Measurements from ENCODE around the gene COTL1. TPM values are rescaled to one million over a fixed set of nuclear protein-coding genes. Genes with fewer than 3 reads are reported as not detected.
"Not testable (repeated sequence)": the region's sequence is repeated elsewhere in the genome, so short reads cannot be mapped to it uniquely, and the experiment has no call there.

The COTL1 gene
- polyA plus RNA-seq, 5 donors: 97.5 to 155 (median 115) TPM

DNA sequence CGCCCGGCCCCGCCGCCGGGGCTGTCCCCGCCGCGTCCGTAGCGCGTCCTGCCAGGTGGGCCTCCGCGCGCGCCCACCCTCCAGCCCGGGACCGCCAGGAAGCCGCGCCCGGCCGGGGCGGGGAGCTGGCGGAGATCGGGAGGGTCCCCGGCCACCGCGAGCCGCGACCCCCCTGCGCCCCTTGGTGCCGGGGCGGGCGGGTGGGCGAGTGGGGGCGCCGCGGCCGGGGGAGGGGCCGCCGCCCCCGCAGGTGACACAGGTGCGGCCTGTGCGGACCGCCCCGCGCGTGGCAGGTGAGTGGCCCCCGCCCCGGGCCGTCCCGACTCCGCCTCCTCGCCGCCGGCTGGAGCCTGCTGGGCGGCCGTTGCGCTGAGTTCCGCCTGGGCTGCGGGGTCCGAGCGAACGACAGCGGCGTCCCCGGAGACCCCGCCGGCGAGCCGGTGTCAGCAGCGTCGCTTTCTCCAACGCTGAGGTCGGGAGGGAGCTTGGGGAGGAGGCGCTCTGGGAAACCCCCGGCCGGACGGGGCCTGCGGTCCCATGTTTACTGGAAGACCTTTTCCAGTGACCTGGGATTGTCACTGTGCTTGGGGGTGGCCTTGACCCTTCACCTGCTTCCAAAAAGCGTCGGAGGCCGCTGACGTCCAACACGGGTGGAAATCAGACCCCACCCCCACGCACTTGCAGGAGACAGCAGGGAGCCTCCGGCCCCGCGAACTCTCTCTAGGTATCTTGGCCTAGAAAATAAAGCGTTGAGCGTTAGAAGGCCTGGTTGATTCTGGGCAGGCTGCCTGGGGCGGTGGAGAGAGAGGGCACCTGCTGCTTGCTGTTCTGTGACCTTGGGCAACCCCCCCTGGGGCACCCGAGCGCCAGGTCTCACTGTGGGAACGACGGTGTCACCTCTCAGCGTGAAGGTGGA is 31.0 kb upstream of the COTL1 start:
- no peak for DNase-seq

DNA sequence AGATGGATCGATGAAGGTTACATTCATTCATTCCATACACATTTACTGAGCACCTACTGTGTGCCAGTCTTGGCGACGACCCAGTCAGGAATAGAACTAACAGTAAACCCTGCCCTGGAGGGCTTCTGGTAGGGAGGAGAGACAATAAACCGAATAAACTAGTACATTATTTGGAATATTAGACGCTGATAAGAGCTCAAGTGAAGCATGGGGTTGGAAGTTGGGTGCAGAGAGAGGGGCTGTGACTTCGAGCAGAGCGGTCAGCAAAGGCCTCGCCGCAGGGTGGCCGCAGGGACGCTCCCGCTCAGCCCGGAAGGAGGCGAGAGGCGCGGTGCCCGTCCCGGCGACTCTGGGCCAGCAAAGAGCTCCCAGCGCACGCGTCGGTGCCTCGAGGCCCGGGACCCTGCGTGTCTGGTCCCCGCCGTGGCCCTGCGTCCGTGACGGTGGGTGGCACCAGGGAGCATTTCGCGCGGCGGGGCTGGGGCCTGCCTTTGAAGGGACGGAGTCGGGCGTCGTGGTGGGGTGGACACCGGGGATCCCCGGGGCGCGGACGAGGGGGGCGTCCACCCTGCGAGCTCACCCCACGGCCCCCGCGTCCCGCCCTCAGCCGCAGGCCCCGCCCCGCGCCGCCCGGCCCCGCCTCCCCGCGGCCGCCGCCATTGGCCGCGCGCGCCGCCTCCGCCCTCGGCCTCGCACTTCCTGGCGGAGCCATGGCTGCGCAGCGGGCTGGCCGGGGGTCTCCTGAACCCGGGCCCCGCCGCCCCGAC is 30.1 kb upstream of the COTL1 start, which contains the start of gene KLHL36:
Gene KLHL36, plus strand, starts transcription at position 684 of the 767 bp plus-strand sequence. CDS start 2,357 bp downstream, outside the sequence.
- no peak for DNase-seq

DNA sequence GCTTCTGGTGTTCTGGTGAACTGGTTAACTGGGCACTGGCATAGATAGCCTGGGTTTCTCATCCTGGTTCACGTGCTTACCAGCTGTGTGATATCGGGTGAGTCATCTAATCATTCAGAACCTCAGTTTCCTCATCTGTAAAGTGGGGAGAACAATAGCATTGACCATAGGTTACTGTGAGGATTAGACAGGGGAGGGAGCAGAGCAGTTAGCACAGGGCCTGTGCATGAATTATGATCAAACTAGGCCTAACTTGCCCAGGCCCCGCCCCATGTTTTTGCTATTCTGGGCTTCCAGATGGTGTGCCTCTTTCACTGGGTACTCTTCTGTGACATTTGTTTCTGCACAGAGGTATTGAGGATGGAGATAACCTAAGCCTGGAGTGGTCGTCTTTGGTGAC is 25.8 kb upstream of the COTL1 start:
- no peak for DNase-seq

DNA sequence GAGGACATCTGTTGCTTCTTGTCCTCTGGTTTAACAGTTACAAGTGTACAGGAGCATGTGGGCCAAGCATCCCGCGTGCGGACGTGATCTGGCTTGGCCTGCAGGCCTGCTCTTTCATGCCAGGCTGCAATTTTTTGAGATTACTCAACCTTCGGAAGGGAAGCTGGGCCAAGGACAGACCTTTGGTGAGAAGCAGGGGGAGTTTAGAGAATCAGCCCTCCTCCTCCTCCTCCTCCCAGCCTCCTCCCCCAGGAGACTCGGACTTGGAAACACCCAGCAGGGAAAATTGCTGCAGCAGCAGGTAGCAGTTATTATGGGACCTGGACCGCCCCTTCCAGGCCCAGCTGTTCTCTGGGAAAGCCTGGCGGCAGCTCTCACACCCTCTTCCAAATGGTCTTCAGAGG is 25.3 kb upstream of the COTL1 start:
- peak; percentile 50 to 57 for DNase-seq

DNA sequence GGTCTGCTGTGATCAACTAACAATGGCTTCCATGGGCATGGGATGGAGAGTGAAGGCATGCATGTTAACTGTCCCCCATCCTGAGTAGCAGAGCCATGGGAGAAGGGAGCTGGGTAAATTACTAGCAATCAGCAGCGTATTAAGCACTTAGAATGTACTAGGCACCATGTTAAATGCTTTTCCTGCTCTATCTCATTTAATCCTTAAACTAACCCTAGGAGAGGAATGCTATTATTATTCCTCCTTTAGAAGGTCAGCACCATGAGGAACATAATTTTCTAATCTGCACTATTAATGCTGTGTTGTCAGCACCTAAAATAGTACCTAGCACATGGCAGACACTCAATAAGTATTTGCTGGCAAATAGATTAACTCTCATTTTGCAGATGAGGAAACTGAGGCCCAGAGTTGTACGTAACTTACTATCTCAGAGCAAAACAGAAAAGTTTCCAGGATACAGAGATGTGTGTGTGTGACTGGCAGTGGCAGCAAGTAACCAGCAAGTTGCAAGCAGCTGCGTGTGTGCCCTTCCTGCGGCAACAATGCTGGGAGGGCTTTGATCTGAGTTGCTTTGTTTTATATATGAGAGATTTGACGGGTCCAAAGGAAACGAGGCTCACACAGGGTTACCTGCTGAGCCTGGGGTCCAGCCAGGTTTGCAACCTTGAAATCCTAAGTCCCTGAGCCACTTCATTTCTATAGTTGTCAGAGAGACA is 23.9 kb upstream of the COTL1 start:
- DNase-seq: no peak

DNA sequence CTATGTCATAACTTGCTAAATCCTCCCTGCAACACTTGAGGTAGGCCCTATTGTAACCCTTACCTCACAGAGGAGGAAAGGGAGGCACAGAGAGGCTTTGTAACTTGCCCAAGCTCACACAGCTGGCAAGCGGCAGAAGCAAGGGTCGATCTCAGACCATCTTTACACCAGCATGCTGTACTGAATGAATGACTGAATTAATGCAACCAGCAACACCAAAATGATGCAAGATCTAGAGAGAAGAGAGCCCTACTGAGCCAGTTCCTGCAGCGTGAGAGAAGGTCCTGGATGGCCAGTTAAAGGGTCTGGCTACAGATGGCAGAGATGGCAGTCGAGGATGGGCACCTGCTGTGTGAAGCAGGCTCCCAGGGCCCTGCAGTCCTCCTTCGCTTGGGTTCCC is 22.3 kb upstream of the COTL1 start:
- no peak for DNase-seq

DNA sequence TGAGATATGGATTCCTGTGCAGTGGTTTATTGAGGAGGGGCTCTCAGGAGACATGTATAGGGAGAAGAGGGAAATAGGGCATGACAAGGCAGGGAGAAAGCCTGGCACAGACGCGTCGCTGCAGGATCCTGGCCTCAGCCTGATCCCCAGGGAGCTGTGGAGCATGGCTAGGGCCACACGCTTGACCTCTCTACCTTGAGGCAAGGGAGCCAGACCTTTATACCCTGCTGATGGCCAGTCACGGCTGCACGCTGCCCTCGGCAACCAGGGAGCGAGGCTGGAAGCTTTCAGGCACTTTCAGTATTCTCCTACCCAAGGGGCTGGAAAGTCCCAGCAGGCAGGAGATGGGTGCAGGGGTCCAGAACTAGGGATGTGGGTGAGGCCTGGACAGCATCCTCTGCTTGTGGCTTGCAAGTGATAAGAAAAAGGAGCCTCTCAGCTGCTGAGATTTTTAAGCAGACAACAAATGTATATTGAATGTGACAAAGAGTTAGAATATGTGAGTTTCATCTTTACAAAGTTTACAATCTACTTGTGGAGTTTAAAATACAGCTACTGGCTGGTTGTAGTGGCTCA is 20.4 kb upstream of the COTL1 start:
- DNase-seq: no peak

DNA sequence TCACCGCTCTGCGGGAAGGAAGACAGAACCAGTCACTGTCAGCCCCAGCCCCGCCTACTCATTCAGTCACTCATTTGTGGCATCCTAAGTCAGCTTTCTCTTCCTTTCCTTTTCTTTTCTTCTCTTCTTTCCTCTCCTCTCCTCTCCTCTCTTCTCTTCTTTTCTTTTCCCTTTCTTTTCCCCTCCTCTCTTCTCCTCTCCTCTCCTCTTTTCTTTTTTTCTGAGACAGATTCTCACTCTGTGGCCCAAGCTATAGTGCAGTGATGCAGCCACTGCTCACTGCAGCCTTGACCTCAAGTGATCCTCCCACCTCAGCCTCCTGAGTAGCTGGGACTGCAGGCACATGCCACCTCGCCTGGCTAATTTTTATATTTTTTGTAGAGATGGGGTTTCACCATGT is 19.8 kb upstream of the COTL1 start:
- DNase-seq: no peak

DNA sequence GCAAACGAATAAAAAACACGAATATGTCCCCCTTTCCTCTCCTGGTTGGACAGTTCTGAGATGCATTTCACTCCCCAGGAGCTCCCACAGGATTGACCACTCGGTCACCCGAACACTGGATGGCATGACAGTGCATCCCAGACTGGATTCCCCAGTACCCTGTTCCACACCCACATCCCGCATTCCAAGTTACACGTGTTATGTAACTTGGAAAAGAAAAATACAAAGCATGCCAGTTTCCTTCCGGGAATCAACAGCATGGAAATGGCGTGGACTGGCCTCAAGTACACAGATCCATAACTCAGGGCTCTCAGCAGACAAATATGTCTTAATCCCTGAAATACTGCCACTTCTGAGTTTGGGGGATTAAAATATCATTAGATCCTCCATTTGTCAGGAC is 17.8 kb upstream of the COTL1 start:
- DNase-seq: no peak

DNA sequence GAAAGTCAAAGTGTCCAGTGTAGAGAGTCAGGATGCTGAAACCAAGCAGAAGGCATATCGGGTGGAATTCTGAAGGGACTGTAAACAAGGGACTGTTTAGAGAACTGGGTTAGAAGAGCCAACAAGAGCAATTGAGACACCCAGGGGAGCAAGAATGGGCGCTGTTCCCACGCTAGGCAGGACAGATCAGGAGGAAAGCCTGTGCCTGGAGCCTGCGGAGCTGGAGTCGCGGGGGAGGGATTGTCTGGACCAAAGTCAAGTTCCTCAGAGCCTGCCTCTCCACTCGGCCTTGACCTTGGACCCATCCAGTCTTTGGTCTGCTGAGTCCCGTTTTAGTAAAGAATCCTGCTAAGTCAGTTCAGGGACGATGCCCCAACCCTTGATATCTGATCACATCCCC is 15.7 kb upstream of the COTL1 start:
- no peak for DNase-seq

DNA sequence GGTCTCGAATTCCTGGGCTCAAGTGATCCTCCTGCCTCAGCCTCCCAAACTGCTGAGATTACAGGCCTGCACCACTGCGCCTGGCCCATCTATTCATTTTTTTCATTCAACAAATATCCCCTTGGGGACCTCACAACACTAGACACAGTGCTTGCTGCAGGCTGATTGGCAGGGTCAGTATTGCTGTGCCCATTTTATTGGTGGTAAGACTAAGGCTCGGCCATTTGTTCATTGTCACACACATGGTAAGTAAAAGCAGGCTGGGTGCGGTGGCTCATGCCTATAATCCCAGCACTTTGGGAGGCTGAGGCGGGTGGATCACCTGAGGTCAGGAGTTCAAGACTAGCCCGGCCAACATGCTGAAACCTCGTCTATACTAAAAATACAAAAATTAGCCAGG is 15.0 kb upstream of the COTL1 start:
- DNase-seq: not testable (repeated sequence)

DNA sequence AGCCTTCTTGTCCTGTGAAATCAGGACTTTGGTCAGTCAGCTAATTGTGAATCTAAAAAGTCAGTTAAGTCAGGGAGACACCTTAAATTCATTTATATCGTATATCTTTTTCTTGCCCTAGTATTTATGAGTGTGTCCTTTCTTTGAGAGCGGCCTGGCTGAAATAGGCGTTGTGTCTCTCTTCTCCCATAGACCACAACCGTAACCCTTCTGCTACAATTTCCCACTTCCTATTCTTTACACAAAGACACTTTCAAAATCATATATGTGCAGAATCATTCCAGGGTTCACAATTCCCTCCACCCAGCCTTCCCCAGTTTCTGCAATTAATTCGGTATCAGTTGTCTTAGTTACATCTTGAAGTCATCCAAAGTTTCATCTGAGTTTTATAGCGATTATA is 14.0 kb upstream of the COTL1 start:
- DNase-seq: no peak

DNA sequence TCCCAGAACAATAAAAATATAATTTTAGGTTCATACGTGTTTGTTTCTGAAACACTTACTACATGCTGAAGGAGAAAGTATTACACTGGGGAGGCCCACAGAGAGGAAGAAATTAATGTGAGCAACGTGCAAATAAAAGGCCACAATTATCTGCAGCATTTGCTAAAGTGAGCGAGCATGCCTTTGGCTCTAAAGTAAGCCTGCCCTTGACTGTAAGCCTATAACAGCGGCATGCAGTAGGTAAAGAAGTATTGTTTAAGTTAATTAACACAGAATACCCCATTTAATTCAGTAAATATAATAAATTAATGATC is 13.2 kb upstream of the COTL1 start:
- DNase-seq: no peak

DNA sequence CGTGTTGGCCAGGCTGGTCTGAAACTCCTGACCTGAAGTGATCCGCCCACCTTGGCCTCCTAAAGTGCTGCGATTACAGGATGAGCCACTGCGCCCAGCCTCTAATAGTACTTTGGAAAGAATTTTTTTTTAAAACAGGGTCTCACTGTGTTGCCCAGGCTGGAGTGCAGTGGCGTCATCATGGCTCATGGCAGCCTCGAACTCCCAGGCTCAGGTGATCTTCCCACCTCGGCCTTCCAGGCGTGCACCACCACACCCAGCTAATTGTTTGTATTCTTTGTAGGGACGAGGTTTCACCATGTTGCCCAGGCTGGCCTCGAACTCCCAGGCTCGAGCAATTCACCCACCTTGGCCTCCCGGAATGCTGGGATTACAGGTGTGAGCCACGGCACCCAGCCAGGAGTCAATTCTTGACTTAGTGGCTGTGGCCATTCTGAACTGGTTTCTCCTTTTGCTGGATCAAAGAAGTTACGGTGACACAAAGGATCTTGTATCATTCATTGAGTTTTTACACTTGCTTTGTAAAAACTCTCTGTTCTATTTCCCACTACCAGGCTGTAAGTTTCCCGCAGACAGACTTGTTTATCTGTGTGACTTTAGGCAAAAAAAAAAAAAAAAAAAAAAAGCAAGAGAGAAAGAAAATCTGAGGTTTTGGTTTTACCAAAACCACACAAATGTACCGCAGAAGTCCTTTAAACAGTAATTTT is 12.7 kb upstream of the COTL1 start:
- no peak for DNase-seq

DNA sequence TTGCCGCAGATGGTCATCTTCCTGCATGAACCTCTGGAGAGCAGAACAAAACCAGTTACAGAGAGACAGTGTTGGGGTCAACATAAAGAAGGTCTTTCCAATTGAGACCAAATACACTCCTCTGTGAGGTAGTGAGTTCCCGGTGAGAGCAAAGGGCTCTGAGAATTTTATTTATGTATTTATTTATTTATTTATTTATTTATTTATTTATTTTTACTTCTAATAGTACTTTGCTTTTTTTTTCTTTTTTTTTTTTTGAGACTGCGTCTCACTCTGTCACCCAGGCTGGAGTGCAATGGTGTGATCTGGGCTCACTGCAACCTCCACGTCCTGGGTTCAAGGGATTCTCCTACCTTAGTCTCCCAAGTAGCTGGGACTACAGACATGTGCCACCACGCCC is 12.1 kb upstream of the COTL1 start:
- no peak for DNase-seq

DNA sequence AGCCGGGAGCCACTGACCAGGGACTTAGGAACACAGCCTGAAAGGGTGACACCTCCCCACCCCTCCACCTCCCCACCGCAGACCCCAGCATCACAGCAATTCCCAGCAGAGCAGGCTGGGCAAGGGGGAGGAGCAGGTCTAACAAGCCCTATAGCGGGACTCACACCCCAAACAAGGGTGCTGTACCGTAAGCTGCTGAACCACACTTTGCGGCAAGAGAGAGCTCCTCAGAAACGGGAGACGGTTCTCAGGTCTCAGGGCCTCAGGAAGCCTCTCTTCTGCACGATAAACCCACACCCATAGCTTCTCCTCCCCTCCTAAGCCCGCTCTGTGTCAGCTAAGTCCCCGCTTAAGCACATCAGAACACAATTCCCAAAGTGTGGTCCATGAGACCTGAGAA is 11.7 kb upstream of the COTL1 start:
- DNase-seq: no peak

DNA sequence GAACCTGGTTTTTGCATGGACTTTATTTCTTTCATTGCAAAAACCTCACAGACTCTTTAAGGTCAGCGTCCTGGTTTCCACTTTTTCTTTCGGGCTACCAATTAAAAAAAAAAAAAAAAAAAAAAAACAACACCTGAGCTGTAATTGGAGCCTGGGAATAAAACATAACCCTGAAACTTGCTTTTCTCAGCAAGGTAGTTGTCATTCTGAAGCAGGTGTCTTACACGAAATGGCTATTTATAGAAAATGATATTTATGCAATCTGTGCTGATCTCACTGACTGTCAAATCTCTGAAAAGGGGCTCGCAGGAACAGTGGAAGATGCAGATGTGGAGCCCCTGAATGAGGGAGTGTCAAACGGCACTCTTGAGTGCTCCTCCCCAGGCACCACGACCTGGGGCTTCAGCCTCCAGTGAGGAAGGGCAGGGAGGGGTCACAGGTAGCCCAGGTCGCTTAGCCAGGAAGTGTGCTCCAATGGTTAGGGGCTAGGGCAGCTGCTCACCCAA is 10.4 kb upstream of the COTL1 start:
- no peak for DNase-seq

DNA sequence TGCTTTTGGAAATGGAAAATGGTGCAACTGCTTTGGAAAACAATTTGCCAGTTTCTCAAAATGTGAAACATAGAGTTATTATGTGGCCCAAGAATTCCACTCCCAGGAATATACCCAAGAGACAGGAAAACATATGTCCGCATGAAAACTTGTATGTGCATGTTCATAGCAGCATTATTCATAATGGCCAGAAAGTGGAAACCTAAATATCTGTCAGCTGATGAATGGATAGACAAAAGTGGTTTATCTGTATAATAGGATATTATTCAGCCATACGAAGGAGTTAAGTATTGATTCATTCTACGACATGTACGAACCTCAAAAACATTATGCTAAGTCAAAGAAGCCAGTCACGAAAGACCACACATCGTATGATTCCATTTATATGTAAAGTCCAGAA is 7.7 kb upstream of the COTL1 start:
- no peak for DNase-seq

DNA sequence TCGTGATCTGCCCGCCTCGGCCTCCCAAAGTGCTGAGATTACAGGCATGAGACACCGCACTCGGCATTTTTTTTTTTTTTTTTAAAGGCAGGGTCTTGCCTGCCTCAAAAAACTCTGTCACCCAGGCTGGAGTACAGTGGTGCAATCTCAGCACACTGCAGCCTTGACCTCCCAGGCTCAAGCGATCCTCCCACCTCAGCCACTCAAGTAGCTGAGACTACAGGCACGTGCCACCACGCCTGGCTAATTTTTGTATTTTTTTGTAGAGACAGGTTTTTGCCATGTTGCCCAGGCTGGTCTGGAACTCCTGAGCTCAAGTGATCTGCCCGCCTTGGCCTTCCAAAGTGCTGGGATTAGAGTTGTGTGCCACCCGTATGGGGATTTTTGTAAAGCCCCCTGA is 3.0 kb upstream of the COTL1 start:
- not testable (repeated sequence) for DNase-seq

DNA sequence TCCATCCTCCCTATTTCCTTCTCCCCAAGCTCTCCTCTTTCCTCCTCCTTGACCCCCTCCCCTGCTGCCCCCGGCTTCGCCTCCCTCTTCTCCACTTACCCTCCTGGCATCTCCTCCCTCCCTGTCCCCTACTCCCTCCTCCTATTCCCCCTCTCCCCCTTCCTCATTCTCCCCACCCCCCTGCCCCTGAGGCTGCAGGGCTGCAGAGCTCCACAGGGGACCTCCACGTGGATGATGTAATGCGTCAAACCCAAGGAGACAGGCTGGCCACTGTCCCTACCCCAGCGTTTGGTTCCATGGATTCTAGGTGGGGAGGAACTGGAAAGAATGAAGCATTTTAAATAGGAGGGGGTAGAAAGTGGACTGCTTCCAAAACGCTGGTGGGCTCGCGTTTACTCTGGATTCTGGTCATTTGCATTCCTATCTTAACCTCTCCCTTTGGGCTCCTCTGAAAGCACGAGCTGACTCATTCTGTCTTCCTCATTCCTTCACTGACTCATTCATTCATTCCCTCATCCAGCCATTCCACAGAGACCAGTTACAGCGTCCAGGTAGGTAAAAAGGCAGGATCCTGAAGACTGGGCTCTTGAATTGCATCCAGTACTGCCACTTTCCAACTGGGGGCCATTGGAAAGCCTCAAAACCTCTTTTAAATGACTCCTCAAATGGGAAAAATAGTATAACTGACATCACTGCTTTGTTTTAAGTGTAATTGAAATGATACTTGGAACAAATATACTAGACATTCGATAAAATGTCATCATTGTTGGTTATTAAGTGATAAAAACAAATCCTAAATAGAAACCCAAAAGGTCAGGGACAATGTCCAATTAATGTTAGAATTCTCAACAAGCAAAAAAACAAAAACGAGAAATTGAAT is 943 bp upstream of the COTL1 start:
- no peak for DNase-seq
